Pons (tissue), 1 donor: ENCODE measurements around the gene RABGAP1.
A peak's percentile ranks its signal among the peaks of the same experiment; 100 is the strongest.

Experiments
- DNase-seq: peaks from one replicate; pipeline ENCODE4 v3.0.0-alpha.2; 2016; ENCODE audit warnings: low spot score

Gene RABGAP1

DNA sequence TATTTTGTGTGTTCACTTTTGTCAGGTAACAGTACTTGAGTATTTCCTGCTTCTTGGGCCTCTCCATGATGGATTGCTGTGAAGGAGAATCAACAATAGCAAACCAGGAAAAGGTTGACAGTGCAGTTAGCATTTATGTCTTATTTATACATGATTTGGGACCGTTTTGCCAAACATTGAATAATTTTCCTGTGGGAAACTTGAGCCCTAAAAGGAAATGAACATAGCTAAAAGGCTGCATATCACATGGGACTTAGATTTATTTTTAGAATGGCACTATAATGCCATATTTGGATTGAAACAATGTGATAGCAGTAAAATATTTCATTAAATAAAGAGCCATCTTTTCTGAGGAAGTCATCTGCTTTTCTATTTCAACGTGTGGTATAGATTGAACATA, 107.9 kb downstream of the RABGAP1 start:
- DNase-seq = no peak

DNA sequence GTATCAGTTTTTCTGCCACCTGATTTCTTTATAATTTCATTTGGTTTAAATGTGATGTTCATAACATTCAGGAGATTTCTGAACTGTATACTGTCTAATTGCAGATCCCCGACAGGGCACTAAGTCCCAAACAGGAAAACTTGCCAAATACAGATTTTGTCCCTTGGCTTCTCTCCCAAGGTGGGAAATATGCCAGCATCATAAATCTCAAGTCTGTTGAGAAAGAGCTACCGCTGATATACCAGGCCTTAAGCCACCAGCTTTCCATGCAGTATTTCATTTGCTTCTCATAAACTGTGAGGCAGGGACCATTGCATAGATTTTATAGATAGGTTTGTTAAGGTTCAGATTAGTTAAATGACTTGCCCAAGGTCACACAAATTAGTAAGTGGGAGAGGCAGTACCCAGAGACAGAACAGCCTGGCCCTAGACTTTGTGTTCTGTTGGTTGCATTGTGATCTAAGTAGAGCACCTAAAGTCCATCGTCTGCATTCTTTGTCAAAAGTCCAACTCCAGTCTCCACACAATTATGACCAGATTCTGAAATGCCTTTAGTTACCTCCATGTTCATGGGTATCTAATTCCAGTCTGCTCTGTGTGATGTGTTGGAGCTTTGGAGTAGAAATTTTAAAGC, 108.9 kb downstream of the RABGAP1 start:
- DNase-seq = no peak

DNA sequence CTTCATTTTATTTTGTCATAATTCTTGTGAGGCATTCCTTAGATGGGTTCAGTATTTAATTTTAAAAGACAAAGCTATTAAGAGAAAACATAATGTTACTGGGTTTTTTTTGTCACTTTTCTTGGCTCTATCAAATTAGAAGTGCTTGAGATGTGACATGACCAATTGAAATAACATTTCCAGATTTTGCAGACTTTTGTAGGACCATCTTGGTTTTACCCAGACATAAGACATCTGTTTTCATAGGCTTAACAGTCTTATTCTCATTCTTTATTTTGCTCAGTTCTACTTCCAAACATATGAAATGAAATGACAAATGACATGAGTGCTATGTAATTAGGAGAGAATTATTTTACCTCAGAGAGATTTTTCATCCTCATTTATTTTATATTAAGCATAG, 112.2 kb downstream of the RABGAP1 start:
- no peak for DNase-seq

DNA sequence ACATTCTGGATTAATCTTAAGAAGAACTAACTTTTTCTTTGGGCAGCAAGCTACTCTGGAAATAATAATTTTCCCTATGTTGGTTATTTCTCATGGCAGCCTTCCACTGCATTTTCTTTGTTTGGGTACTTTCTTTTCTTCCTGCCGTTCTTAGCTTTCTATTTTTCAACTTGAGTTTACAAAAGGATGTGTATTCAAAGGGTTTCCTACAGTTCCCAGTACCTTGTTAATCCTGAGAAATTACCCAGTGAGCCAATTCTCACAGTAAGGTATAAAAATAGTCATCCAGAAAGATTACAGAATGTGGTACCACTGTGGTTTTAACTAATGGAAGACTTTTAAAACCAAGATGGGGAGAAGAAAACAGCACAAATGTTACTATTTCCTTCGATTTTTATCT, 112.9 kb downstream of the RABGAP1 start:
- no peak for DNase-seq

DNA sequence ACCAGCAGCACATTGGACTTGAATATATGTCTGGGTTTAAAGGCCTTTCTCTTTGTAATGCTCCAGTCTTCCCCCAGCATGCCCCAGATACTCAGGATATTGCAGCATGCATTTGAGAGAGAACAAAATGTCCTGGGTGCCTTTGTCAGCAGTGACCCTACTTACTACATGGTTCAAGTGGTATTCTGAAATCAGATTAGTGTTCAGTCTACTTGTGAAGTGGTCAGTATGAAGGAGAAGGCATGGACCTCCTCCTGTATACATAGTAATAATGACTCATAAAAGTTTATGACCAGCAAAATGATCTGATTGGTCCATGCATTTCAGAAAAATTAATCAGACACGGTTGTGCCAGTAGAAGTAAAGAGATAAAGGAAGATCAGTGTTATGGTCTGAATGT, 118.0 kb downstream of the RABGAP1 start:
- no peak for DNase-seq

DNA sequence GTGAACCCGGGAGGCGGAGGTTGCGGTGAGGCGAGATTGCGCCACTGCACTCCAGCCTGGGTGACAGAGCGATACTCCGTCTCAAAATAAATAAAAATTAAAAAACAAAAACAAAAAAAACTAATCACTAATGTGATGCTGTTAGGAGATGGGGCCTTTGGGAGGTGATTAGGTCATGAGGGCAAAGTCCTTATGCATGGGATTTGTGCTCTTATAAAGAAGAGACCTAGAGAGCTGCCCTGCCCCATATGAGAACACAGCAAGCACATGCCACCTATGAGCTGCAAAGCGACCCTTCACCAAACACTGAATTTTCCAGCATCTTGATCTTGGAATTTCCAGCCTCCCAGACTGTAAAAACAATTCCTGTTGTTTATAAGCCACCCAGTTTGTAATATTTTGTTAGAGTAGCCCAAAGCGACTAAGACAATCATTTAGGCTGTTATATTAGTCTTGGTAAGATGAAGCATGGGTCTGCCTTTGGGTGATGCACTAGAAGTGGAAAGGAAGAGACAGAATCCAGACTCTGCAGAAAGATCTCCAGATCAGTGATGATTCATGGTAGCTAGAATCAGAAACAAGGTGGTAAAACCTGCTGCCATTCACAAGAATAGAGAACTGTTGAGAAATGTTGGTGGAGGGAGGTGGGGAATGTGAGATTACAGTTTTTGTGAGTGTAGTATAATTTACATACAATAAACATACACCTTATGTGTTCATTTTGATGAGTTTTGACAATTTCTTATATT, 118.8 kb downstream of the RABGAP1 start:
- no peak for DNase-seq

DNA sequence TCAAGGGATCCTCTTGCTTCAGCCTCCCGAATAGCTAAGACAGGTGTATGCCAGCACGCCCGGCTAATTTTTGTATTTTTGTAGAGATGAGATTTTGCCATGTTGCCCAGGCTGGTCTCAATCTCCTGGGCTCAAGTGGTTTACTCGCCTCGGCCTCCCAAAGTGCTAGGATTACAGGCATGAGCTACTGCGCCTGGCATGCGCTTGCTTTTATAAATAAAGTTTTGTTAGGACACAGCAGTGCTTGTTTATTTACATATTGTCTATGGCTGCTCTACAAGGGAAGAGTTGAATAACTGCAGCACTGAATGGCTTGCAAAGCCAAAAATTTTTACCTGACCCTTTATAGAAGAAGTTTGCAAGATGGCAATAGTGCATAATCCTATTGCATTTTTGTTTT, 120.4 kb downstream of the RABGAP1 start:
- no peak for DNase-seq

DNA sequence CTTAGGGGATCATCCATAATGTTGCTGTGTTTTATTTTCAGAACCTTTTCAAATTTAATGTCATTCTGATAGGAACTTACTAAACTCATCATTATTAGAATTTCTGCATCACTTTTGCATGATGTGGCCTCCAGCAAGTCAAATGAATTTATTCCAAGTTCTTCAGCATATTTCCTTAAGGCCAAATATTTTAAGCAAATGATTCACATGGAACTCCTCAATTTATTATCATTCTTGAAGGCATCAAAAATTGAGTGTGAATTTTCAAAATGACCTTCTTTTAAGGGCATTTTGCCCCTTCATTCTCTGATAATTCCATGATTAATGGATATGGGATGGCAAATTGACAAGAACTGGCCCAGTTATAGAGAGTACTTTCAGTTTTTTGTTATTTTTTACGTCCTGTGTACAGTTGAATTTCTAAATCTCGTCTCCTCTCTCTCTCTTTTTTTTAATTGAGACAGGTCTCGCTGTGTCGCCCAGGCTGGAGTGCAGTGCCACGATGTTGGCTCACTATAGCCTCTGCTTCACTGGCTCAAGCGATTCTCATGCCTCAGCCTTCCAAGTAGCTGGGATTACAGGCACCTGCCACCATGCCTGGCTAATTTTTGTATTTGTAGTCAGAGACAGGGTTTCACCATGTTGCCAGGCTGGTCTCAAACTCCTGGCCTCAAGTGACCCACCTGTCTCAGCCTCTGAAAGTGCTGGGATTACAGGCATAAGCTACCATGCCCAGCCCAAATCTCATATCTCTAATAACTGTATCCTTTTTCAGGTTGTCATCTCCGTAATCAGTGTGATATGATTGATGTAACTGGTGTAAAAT, 121.7 kb downstream of the RABGAP1 start:
- DNase-seq = no peak

DNA sequence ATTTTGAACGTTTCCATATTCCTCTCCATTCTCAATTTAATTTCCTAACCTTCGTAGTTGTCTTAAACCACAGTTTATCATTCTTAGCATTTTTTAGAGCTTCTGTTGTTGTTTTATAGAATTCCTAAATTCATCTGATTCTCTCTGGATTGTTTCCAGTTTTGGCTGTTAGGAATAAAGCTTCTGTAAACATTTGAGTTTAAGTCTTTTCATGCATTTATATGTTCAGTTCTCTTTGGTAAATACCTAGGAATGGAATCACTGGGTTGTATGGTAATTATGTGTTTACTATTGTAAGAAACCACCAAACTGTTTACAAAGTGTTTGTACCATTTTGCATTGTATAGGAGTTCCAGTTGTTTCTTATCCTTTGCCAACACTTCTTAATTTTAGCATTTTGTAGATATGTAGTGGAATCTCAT, 122.4 kb downstream of the RABGAP1 start:
- DNase-seq = no peak

DNA sequence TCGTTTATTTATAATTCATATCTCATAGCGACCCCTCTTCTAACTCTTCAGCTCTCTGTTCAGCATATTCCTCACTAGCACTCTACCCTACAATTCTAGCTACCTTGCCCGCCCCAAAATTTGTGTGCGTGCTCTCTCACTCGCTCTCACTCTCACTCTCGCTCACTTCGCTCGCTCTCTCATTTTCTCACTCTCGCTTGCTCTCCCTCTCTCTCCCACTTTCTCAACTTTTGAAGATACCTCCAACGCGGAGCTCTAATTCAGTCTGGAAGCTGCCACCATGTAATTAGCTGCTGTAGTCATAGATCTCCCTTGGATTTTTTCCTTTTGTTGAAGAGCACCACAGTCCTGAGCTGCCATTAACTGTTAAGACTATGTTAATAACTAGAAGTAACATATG, 123.1 kb downstream of the RABGAP1 start:
- DNase-seq = no peak

DNA sequence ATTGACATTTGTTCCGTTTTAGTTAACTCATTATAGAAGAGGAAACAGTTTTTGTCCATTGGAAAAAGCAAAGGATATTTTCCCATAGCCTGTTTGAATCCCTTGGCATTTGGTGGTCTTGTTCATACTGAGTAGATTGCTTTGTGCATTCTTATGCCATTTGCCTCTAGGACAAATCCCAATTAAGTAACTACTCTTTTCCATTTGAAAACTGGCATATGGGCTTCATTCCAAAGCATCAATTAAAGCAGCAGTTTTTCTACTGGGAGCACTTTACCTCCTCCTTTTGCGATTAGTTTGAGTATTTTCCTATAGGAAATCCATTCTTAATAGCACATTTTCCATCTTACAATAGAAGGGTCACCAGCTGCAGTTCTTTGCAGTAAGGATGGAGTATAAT, 123.9 kb downstream of the RABGAP1 start:
- no peak for DNase-seq

DNA sequence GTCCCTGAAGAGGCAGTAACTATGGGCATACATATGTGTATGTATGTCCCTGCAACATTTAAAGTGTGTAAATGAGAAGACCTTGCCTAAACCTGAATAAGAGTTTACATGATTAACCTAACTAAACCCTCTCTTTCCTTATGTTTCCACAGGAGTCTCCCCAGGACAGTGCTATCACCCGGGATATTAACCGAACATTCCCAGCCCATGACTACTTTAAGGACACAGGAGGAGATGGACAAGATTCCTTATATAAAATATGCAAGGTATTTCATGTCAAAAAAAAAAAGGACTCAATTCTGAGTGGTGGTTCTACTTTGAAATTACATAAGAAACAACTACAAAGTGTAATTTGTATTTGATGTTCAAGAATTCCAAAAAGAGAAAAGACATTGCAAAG, 124.4 kb downstream of the RABGAP1 start:
- DNase-seq = no peak

DNA sequence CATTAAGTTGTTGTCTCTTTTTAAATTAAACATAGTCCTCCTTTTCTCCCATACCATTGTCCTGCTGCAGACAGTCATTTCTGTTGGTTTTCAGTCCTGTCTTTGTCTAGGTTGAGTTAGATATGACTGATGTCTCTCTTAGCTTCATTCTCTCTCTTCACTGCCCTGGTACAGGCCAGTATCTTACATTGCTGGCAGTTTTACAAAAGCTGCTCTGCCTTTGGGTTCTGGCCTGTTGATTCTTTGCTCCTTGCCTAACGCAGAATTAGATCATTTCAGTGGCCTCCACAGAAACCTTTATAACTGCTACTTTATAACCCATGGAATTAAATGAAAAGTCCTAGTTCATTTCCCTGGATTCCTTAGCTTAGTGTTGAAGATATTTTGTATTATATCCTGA, 126.3 kb downstream of the RABGAP1 start:
- peak; percentile 79 for DNase-seq

DNA sequence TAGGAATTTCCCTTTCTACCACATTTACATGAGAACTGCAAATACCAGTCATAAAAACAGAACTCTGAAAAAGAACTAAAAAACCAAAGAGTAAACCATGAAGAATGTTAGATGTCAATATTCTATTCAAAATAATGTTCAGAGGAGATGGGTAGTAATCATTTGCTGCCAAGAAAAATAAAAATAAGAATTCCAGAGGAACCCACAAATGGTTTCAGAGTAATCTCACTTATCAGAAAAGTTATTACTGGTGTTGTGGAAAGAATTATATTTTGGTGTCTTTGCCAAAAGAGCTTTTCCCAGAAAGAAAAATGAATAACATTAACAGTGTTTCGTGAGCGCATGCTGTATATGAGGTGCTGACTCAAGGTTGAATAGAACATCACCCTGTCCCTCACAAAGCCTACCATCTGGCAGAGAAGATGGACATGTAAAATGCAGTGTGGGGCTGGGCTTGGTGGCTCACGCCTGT, 128.2 kb downstream of the RABGAP1 start:
- DNase-seq = no peak

DNA sequence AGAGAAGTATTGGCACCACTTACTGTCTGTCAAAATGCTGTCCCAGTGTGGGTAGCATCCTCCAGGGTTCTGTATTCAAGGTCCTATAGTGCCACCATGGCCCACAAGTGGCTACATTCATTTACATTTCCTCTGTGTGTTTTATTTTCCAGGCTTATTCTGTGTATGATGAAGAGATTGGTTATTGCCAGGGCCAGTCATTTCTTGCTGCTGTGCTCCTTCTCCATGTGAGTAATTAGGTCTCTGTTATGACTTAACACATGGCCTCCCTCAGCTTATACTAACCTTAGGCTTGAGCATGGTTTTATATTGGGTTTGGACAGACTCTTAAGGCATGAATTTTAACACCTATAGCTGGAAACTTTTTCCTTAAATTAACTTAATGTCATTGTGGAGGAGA, 129.4 kb downstream of the RABGAP1 start:
- DNase-seq = no peak

DNA sequence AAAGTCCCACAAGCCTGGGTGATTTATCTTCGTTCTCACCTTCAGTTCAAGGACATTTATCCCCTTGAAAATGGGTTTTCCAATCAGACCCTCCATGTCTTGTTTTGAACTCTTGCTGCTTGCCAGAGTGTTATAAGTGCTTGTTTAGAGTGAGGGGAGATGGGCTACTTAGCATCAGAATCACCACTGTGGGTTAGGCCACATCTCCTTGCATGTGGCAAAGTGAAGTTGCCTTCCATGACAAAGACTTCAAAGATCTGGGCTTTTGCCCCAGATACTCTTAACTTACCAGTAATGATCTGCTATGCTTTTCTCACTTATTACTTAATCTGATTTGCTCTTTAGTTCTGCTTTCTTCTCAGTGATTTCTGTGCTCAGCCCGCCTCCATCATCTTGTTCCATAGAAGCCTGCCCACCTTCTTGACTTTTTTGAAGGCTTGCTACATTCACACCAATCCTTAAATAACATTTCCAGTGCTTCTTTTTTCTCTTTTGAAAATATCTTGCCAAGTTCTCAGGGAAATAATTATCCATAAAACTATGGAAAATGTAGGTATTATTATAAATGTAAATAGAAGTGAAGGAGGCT, 131.7 kb downstream of the RABGAP1 start:
- DNase-seq = no peak

DNA sequence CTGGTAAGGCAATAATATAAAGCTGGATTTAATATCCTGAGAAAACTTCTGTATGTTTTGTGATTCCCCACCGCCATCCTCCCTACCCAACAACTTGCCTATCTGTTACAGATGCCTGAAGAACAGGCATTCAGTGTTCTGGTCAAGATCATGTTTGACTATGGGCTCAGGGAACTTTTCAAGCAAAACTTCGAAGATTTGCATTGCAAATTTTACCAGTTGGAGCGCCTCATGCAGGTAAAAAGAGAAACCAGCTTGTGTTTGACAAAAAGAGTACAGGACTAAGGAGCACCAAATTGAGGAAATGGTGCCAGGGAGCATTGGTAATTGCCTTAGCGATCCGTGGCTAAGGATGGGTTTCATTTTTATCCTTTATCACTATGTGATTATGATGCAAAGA, 132.6 kb downstream of the RABGAP1 start:
- DNase-seq = no peak

DNA sequence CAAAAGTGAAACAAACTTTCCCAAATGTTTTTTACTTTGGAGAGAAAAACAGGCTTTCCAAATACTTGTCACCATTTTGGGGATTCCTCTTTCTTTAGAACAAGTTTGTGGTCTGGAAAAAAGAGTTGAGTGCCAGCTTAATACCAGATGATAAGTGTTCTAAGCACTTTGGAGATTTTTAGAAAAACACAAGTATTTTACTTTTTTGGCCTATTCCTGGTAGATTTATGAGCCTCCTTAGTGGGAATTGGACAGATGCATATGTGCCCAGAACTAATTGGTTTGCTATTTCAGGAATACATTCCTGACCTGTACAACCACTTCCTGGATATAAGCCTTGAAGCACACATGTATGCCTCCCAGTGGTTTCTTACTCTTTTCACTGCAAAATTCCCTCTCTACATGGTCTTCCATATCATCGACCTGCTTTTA, 133.2 kb downstream of the RABGAP1 start:
- no peak for DNase-seq

DNA sequence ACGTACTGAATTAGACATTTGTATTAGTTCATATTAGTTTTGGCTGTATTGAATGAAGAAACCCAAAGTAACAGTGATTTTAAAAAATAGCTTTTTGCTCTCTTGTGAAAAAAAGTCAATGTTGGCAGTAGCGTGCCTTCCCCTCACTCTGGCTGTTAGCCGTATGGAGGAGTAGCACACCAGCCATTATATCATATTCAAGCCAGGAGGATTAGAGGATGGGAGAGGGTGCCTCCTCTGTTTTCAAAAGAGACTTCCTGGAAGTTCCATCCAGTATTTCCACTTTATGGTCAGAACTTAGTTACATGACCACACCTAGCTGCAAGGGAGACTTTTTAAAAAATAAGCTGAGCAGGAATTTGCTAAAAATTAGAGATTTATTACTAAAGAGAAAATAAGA, 133.8 kb downstream of the RABGAP1 start:
- no peak for DNase-seq

DNA sequence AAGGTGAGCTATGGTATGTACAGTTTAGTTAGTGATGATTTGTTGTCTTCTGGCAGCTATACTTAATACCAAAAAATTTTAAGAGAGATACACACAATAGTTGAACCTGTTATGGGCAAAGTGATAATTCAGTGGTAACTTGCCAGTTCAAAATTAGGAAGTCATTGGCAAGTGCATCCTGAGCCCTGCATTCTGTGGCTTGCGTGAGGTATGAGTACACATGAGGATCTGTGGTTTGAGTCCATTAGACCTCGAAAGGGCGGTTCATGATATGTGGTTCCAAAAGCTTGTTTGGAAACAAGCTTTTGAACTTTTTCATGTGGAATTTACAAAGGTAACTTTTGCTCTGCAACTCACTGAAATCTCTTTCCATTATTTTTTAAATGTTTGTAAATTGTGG, 139.6 kb downstream of the RABGAP1 start:
- DNase-seq = no peak

DNA sequence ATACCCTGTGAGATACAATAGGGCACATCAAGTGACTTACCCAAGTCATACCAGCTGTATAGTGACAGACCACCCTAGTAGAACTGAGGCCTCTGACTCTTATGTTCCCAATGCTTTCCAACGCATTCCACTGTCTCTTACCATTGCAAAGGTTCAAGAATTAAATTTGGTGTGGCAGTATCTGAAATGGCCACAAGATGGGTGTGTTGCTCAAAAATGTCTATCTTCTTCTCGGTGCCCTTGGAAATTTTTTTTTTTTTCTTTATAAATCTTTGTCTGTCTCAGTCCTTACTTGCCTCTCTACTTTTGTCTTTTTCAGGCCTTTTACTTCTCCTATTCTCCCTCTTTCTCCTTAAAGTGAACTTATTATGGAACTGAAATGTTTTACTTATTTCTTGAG, 141.0 kb downstream of the RABGAP1 start:
- DNase-seq = peak; percentile 53

DNA sequence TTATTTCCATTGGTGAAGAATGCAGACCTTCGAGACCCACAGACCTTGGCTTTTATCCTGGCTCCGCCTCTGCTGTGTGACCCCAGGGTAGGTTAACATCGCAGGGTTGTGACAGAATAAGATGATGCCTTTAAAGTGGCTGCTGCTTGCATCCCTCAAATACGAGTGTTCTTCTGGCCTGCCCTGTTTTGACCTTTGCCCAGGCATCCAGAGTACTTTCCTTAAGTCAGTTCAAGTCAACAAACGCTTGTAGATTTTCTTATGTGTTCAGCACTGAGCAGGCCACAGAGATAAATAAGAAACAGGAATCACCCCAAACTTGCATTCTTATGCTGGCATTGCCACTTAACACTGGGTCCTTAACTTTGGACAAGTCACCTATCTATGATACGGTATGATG, 142.9 kb downstream of the RABGAP1 start:
- DNase-seq = no peak

DNA sequence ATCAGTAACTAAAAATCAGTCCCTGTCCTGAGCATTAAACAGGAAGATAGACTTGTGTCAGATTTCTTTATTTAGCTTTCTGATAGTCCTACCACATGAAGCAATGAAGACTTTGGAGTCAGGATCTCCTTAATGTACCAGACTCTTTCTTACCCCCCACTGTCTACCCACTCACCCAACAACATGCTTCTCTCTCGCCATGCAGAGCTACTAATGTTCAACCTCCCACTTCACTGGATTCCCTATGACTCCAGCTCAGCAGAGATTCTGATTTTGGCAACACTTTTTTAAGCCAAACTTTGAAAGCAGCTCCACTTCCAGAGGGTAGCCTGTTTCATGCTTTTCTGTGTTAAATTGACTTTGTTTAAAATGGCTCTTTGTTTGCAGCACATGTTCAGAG, 143.4 kb downstream of the RABGAP1 start:
- no peak for DNase-seq
